Measurements from ENCODE around the gene STXBP1. TPM values are rescaled to one million over a fixed set of nuclear protein-coding genes. Genes with fewer than 3 reads are reported as not detected.

STXBP1 gene
- total and polyA plus RNA-seq, 2 of the 8 experiments (the other 6 are each of a cell fraction or from before 2014, with no cell fraction given): 11.5 to 60.9 TPM

- Histone ChIP-seq H2BK5ac (ENCODE audit: low read depth, low read length) (no peak overlapping the region), H2AFZ (ENCODE audit: low read length) (no peak overlapping the region), H4K8ac (ENCODE audit: extremely low read depth, insufficient read depth, low read length) (no peak overlapping the region), H3K4me1 (replicated peaks in 1 of 4; ENCODE audit: control insufficient read depth in 3 of 4, insufficient read depth in 4 of 4, low read length in 3 of 4) (no peaks in the 10 kb centered on the region), H3K79me1 (ENCODE audit: low read depth, low read length) (no peaks in the 10 kb centered on the region), H3K79me2 (ENCODE audit: control insufficient read depth in 1 of 2, insufficient read depth in 2 of 2, low read length in 2 of 2) (no peaks in the 10 kb centered on the region), H3K23me2 (ENCODE audit: low read depth, low read length) (no peaks in the 10 kb centered on the region), H2BK15ac (ENCODE audit: low read length) (no peak overlapping the region), H4K20me1 (replicated peaks in 1 of 2; ENCODE audit: control insufficient read depth in 1 of 2, insufficient read depth in 2 of 2, low read length in 2 of 2) (no peaks in the 10 kb centered on the region), H2BK12ac (ENCODE audit: low read depth, low read length) (no peak overlapping the region), H3K27me3 (replicated peaks in 1 of 4; ENCODE audit: control insufficient read depth in 3 of 4, extremely low read depth in 1 of 4, insufficient read depth in 3 of 4, low read length in 3 of 4) (no peaks in the 10 kb centered on the region), H2AK5ac (ENCODE audit: low read depth, low read length) (no peak overlapping the region), H2BK20ac (ENCODE audit: low read length) (no peak overlapping the region), H4K5ac (ENCODE audit: insufficient read length, low read depth, low read length) (no peak overlapping the region), H3K56ac (replicated peaks; ENCODE audit: insufficient read length, low read depth, low read length) (no peak overlapping the region), H3K4ac (replicated peaks; ENCODE audit: insufficient read length, low read depth, low read length) (no peak overlapping the region), H4K91ac (replicated peaks; ENCODE audit: insufficient read length, low read length) (no peak overlapping the region), H3K18ac (ENCODE audit: extremely low read depth, low read length) (no peak overlapping the region), H3K9me3 (ENCODE audit: insufficient read depth in 2 of 2, low read depth in 1 of 2, low read length in 1 of 2) (no peaks in the 10 kb centered on the region), H2BK120ac (replicated peaks; ENCODE audit: low read depth, low read length) (no peak overlapping the region), H3K14ac (ENCODE audit: insufficient read length) (no peak overlapping the region), H3K9ac (replicated peaks in 1 of 4; ENCODE audit: extremely low read depth in 1 of 4, low read depth in 3 of 4, low read length in 3 of 4) (no peak overlapping the region), H3K23ac (ENCODE audit: insufficient read length) (no peak overlapping the region), H3K4me3 (ENCODE audit: extremely low read depth in 1 of 4, insufficient read depth in 2 of 4, low read depth in 3 of 4, low read length in 4 of 4) (no peak overlapping the region), H3K4me2 (ENCODE audit: insufficient read depth in 1 of 2, low read depth in 2 of 2, low read length in 2 of 2) (no peak overlapping the region), H3K36me3 (ENCODE audit: control insufficient read depth in 2 of 4, insufficient read depth in 4 of 4, low read length in 3 of 4) (peaks cover 5 to 36% (median 17%) of the 10 kb centered on the region in 4 experiments; a peak in 6 of 8 replicates), H3K27ac (ENCODE audit: low read depth, low read length) (no peak overlapping the region)
- ChIA-PET CTCF (ENCODE audit: partially characterized antibody) (interaction anchor here (0.5 to 1.6 kb wide), 6 partner anchors 9 to 124 kb away, joined by 3 to 6 read pairs (median 3); no protein-coding TSS in a partner anchor), POLR2A (ENCODE audit: partially characterized antibody) (no interaction called here)
- no peak for FAIRE-seq
- 92% methylated on average over 12 of the region's 12 CpGs; no CpG with 5 or more reads in 1 of the 2 experiments for WGBS, 2 experiments (ENCODE audit: extremely low coverage in 1 of 2, insufficient coverage in 1 of 2, insufficient read length in 1 of 2, insufficient replicate concordance in 2 of 2, low coverage in 1 of 2, low lambda C conversion rate in 2 of 2, missing lambda C conversion rate in 1 of 2)
- no peak for DNase-seq (ENCODE audit: low read depth in 1 of 2, low spot score in 2 of 2)
- no peak for TF ChIP-seq SAP30 (IDR thresholded peaks at IDR 0.05; ENCODE audit: insufficient read depth, insufficient replicate concordance, low read length)
- no peak for TF ChIP-seq POLR2A (IDR thresholded peaks at IDR 0.05; ENCODE audit: control extremely low read depth in 1 of 2, low read depth in 2 of 2, low read length in 2 of 2)
- no peak for TF ChIP-seq SP4 (IDR thresholded peaks at IDR 0.05; ENCODE audit: low read length)
- no peak for TF ChIP-seq HDAC2 (IDR thresholded peaks at IDR 0.05; ENCODE audit: borderline replicate concordance in 1 of 2, low read depth in 2 of 2, low read length in 2 of 2)
- TF ChIP-seq ZNF274 (IDR thresholded peaks at IDR 0.05; ENCODE audit: borderline replicate concordance, extremely low read depth, low read length): no peak
- TF ChIP-seq, protein P1, sequence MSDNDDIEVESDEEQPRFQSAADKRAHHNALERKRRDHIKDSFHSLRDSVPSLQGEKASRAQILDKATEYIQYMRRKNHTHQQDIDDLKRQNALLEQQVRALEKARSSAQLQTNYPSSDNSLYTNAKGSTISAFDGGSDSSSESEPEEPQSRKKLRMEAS (IDR thresholded peaks at IDR 0.05): no peak
- no peak for TF ChIP-seq CHD2 (IDR thresholded peaks at IDR 0.05; ENCODE audit: low read length)
- no peak for TF ChIP-seq CTBP2 (IDR thresholded peaks at IDR 0.05; ENCODE audit: borderline replicate concordance, insufficient read depth, insufficient read length, low read length)
- no peak for TF ChIP-seq CHD1 (IDR thresholded peaks at IDR 0.05; ENCODE audit: low read depth, low read length)
- no peak for TF ChIP-seq JUN (IDR thresholded peaks at IDR 0.05; ENCODE audit: low read depth, low read length)
- TF ChIP-seq RBBP5 (IDR thresholded peaks at IDR 0.05; ENCODE audit: borderline replicate concordance, low read depth, low read length): no peak
- TF ChIP-seq ATF2 (IDR thresholded peaks at IDR 0.05; ENCODE audit: low read length): no peak
- no peak for TF ChIP-seq TAF1 (IDR thresholded peaks at IDR 0.05; ENCODE audit: low read depth, low read length)
Observed at GRCh38 chr9:127676638-127677037, 64.6 kb downstream of the STXBP1 start.
